GM19035 (cell line): ENCODE measurements around the gene RAB30.

Experiments used
- ATAC-seq: cut with Tn5 transposase; IDR thresholded peaks from one replicate; pipeline ENCODE4 v1.9.1; 2021; ENCODE audit not compliant: unreplicated experiment

RAB30 gene

DNA sequence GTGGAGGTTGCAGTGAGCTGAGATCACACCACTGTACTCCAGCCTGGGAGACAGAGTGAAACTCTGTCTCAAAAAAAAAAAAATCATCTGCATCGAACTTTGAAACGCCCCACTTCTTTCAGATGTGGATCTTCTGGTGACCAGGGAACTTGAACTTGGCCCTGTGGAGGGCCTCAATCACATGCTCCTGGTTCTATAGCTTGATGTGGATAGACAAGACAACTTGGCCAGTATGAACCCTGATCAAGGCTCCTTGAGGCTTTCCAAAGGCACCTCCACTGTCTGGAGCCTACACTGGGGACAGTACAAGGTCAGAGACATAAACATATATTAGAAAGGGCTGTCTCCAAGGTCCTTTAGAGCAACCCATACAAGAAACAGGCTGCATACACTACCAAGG, 30.6 kb downstream of the RAB30 start:
- no peak for ATAC-seq

DNA sequence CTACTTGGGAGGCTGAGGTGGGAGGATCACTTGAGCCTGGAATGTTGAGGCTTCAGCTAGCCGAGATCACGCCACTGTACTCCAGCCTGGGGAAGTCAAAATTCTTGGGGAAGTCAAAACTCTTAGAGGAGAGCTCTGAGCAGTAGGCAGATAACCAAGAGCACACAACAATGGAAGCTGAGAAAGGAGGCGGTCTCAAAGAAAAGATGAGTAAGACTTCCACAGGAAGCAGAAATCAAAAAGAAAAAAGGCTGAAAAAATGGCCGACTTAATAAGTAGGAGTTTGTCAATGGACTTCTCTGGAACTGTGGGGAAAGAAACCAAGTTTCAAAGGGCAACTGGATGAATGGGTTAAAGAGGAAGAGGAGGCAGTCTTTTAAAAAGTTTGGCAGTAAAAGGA, 32.1 kb downstream of the RAB30 start:
- no peak for ATAC-seq

DNA sequence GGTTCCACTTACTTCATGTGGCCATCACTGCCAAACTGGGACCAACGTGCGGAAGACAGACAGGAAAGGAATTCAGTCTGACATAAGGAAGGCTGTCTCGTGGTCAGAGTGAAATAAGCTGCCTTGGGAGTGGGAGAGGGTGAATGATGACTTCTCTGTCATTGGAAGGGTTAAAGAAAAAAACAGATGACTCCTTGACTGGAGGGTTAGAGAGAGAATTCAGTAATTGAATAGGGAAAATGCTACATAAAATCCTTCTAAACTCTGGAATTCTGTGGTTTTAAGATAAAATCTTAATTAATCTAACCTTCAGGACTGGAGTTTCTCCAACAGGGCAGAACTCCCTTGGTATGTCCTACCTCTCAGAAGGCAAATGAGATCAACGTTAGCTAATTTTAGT, 33.8 kb downstream of the RAB30 start:
- no peak for ATAC-seq

DNA sequence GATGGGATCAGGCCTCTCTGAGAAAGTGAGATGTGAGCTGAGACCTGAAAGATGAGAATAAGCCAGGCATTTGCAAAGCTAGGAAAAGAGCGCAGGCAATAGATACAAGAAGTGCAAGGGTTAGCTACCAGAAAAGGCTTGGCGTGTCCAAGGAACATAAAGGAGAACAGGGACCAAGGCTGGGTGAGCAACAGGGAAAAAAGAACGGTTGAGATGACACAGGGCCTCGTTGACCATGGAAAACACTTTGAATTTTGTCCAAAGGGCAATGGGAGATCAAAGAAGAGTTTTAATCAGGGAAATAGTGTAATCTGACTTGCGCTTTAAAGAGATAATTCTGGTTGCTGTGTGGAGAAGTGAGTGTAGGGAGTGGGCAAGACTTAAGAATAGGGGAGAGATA, 35.0 kb downstream of the RAB30 start:
- no peak for ATAC-seq

DNA sequence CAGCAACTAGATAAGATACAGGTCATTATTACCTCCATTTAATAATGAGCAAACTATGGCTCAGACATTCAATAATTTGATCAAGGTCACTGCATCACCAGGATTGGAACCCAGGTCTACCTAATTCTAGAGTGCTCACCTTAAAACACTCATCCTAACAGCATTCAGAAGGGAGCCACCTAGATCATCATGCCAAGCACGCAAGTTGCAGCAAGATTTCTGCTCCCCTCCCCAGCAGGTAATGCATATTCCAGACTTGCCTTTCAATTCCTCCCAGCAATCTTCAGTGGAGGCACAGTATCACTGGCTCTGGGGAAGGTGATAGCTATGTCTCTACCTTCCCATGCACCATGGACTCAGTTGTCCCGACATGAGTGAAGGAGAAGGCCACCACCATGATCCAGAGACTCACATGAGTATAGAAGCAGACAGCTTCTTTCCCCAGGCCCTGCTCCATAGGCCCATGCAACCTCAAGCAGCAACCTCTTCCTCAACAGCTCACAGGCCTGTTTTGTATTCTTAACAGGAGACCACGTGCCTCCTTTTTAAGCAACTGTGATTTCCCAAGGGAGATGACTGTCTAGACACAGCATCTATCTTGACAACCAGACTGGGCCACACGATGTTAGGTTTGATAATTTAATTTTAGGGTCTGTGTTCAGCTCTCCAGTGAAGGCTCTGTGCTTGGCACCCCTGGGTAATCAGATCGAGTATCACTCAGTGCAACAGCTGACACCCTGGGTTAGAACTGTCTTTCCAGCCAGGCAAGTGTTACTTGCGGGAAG, 36.4 kb downstream of the RAB30 start:
- ATAC-seq = peak; percentile 47

DNA sequence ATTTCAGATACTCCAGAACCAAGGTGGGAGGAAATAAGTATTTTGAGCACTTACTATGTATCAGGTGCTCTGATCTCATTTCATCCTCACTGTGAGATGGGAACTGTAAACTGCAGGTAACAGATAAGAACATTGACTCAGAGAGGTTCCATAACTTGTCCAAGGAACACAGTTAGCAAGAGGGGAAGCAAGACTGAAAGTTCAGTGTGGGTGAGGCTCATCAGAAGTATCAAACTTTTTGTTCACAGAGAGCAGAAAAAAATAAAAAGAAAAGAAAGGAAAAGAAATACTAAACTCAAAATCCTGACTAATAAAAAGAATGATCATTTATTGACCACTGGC, 37.1 kb downstream of the RAB30 start:
- no peak for ATAC-seq

DNA sequence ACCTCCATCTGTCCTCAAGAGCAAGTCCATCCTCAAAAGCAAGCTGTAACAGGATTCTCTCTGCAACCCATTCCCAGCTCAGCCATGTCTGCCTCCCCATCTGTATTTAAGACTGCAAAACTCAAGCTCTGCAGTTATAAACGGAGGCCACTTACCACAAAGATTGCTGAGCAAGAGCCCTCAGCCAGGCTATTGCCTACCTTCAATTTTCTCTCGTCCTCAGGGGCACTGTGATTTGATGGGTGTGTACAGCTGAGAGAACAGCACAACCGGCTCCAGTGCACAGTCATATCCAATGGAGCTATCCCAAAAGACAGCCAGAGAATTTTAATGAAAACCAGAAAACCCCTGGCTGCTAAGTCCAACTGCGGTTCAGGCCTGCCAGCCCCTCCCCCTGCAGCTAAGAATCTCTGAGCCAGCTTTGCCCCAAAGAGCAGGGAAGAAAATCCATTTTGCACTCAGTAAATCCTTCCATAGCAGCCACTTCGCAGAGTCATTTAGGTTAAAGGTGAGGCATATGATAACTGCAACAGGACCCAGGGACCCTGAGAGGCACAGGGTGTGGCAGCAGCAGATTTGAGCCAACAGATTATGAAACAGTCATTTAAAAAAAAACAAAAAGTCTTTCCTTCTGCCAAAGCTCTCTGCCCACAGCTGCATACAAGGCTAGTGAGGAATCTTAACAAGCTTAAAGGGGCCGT, 37.6 kb downstream of the RAB30 start:
- no peak for ATAC-seq

DNA sequence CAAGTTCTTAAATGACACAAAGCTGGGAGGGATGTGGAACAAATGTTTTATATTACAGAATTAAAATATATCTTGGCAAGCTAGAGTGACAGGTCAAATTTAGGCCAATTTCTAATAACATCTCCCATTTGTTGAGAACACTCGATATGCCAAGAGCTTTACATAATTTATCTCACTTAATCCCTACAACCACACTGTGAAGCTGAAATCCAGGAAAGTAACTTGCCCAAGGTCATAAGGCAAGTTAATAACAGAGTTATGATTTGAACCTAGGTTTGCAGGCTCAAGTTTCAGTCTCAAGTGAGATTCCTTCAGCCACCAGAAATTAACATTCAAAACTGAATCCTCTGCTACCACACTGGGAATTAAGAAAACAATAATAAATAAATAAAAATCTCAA, 38.3 kb downstream of the RAB30 start:
- no peak for ATAC-seq

DNA sequence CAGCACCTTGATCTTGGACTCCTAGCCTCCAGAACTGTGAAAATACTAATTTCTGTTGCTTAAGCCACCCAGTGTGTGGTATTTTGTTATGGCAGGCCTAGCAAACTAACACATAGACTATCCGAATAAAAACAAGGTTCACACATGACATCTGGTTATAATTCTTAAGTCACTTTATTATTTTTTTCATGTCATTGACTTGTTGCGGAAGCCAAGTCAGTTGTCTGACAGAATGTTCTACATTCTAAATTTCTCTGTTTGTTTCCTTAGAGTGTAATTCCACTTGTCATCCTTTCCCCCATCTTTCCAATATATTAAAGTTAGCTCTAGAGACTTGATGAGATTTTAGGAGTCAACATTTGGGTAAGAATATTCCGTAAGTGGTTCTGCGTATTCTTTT, 40.6 kb downstream of the RAB30 start:
- no peak for ATAC-seq

DNA sequence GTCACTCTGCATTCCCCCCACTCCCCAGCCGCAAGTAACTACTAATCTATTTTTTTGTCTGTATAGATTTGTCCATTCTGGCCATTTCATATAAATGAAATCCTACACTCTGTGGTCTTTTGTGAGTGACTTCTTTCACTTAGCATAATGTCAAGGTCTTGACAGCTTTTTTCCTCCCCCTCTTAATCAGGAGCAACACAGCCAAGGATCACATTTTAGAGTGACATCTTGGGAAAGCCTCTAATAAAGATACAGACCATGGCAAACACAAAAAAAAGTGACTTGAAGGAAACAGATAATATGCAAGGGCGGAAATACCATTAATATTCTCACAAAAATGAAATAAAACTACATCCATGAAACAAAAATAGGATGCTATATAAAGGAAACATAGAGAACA, 43.9 kb downstream of the RAB30 start:
- no peak for ATAC-seq

DNA sequence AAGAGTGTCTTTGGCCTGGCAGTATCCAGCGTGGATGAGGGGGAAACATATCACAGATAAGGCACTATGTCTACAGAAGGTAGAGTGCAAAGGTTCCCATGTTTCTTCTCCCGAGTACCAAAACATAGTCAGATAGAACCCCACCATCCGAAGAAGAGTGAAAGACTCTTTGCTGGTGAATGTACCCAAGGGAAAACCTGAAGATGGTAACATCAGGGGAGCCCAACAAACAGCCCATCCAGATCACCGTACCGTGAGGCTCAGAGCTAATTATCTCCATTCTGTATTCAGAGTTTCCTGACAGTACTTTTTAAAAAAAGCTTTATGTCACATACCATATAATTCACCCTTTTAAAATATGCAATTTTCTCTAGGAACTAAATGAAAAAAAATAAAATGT, 44.4 kb downstream of the RAB30 start:
- ATAC-seq = no peak

DNA sequence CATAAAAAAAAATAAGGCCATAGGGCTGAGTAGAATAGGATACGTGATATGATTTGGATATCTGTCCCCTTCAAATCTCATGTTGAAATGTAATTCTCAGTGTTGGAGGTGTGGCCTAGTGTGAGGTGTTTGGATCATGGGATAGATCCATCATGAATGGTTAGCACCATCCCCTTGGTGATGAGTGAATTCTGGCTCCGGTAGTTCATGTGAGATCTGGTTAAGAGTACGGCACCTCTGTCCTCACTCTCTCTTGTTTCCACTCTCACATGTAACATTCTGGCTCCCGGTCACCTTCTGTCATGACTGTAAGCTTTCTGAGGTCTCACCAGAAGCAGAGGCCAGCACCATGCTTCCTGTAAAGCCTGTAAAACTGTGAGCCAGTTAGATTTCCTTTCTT, 45.5 kb downstream of the RAB30 start:
- ATAC-seq = no peak

DNA sequence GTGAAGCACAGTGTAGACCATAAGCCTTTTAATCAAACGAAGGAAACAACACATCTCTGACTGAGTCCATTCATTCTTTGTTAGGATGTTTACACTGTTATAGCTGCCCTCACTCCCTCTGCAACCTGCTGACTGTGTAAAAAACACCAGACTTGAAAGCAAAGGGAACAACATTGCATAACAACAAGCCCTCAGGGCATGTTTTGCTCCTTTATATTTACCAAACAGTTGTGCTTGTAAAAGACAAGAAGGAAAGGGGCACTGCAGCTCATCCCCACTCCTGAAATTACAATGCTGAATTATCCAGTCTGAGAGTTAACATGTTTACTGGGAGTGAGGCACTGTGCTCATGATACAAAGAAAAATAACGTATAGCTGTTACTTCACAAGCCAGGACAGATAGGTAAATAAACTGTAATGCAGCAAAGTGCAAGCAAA, 46.4 kb downstream of the RAB30 start:
- ATAC-seq = no peak

DNA sequence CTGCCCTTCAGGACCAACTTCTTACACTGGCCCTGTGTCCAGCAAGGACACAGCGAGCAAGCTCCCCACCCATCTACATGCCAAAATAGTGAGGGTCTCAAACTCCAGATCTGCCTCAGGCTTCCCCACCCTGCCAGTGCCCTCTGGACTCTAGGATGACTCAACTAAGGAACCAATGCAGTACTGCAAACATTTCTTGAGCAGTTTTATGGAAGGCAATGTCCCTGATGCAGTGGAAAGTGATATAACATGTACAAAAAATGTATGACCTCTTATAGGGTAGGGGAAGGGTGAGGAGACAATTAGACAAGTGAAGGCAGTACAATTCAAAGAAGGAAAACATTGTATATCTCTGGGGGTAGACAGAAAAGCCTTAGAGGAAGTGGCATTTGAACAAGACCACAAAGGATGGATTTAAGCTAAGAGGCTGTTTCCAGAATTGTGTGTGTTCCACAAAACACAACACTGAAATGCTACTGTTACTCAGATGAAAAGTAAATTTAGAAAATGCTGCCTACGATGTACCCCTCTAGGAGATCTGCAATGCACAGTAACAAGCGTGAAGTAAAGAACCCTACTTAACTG, 47.3 kb downstream of the RAB30 start:
- no peak for ATAC-seq

DNA sequence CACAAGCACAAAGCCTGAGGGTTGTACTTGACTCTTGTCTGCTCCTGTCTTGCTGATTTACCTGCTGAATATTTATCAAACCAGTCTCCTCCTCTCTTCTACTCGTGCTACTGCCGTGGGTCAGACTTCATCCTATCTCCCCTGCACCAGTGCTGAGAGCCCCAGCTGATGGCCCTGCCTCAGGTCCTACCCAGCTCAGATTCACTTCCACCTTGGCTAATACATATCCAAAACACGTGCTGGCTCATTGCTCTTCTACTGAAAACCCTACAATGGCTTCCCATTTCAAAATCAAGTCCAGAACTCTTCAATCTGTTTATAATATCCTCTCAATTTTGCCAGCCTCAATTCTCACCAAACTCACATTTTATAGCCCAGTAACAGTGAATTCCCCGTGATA, 48.3 kb downstream of the RAB30 start:
- ATAC-seq = no peak

DNA sequence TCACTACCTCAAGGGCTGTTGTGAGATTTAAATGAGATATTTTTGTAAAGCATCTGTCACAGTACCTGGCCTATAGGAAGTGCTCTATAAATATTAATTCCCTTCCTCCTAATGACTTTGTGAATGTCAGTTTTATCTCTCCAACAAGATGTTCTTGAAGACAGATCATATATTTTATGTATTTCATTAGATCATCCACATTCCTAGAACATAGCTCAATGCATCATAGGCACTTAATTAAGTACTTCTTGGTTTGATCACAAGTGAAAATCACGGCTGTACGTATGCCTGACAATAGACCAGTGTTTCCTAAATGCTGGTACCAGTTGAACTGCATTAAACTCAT, 49.9 kb downstream of the RAB30 start:
- no peak for ATAC-seq

DNA sequence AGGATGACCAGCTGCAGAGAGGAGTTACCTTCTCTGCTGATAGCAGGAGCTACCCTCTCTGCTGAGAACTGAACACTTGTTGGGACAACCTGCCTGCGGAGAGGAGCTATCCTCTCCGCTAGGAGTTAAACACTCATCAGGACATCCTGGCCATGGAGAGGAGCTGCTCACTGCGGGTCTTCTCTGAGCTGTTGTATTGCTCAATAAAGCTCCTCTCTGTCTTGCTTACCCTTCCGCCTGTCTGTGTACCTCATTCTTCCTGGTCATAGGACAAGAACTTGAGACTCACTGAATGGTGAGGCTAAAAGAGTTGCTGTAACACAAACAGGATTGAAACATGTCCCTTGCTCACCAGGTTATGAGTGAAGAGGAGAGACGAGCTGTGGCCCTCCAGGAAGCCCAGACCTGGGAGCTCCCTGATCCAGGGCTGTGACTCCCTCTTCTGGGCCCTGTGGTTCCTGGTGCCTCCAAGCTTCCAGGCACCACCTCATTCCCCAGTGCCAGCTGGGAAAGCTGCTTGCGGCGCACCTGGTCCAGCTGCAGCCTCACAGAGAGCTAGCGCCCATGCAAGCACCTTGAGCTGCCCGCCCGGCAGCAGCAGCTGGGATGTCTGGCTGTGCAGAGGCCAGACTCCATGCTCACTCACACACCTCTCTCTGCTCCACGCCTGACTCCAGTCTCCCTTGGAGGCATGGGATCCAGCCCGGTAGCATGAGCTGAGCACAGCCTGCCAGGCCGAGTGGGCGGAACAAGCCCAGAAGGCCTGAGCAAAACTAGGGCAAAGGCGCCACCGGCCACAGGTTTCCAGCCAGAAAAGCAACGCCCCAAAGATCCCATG, 50.5 kb downstream of the RAB30 start:
- ATAC-seq = no peak

DNA sequence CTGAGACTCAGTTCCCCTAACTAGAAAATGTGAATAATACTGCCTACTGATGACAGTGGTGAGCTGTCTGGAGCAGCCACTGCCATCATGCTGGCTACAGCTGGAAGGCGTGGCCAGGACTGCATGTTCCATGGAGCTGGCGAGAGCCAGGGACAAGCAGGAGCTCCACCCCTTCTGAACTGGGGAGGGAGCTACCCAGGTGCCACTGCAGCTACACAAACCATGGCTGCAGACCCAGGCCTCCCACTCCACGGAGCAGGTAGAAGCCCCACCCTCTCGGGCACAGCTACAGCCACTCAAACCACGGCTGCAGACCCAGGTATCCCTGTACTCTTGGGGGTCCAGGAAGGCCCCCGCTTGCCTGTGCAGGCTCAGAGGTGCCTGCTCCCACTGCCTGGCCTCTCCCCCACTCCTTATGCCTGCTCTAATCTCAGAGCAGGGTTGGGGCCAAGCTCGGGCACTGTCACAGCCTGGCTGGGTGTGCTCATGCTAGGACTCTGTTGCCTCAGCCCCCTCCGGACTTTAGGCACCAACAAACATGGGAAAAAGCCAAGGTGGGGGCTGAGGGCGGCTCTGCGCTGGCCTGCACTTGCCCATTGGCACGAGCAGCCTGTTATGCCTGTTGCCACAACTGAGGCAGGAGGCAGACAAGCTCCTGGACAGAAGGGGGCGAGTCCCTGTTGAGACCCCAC, 51.7 kb downstream of the RAB30 start:
- no peak for ATAC-seq

DNA sequence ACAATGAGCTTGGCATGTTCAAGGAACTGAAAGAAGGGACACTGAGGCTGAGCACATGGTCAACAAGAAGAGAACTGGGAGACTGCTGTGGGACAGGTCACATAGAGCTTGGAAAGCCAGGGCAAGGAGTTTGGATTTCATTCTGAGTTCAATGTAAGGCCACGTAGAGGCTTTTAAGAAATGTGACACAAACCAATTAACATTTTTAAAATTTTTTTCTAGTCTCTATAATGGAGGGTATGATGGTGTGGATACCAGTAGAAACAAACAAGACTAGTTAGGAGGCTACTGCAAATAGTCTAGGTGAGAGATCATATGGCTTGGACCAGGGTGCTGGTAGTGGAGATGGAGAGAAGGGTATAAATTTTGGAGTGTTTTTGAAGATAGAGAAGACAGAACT, 56.7 kb downstream of the RAB30 start:
- no peak for ATAC-seq

DNA sequence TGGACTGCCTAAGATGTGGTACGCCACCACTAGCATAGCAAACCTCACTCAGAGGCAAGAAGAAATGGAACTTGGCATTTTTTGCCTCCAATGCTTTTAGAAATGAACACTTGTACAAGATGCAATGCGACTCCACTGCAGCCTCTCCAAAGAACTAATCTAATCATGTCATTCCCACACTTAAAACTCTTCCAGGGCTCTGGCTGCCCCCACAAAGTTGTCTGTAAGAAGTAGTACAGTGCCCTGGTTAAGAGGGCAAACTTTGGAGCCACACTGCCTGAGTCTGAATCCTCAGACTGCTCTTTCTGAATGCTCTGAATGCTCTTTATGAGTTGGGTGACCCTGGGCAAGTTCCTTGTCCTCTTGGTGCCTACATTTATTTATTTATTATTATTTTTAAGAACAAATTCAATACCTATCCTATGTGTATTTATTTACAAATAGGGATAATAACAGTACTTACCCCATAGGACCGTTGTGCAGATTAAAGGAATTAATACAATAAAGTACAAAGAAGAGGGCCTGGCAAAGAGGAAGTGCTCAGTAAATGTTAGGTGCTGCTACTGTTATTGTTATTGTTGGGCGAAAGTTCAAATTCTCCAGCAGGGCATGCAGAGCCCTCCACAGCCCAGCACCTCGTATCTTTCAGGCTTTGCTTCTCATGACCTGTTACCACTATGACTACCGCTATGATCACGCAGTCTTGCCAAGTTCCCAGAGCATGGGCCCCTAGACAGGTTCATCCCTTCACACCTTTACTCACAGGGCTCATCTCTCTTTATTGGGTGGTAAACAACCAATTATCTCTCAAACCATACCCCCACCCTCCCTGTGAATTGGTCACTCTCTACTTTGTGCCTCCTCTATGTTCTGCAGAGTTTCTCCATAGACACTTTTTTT, 59.3 kb downstream of the RAB30 start:
- ATAC-seq = no peak
